ENCODE results near the gene SLC51B.
"Not testable (repeated sequence)": the region's sequence is repeated elsewhere in the genome, so short reads cannot be mapped to it uniquely, and the experiment has no call there.

SLC51B gene

GRCh38 chr15:65089206-65089824 is 44.1 kb downstream of the SLC51B start:
- CTCF ChIA-PET, result interaction anchor here (0.8 kb wide), 1 partner anchor 12 kb away, joined by 3 read pairs; no protein-coding TSS in a partner anchor
- TF ChIP-seq ZNF384 (IDR thresholded peaks at IDR 0.05) (no peak), LEF1 (IDR thresholded peaks at IDR 0.05; ENCODE audit: borderline replicate concordance) (no peak), HDGF (IDR thresholded peaks at IDR 0.05; ENCODE audit: borderline replicate concordance) (no peak), SUZ12 (IDR thresholded peaks at IDR 0.05) (no peak), CTBP1 (IDR thresholded peaks at IDR 0.05; ENCODE audit: borderline replicate concordance) (no peak), ARNT (IDR thresholded peaks at IDR 0.05) (no peak), L3MBTL2 (conservative IDR thresholded peaks at IDR 0.05) (no peak), BHLHE40 (IDR thresholded peaks at IDR 0.05; ENCODE audit: borderline replicate concordance) (no peak), ELF4 (IDR thresholded peaks at IDR 0.05) (no peak), SP1 (IDR thresholded peaks at IDR 0.05) (no peak), FOXK2 (IDR thresholded peaks at IDR 0.05) (no peak), FOXM1 (IDR thresholded peaks at IDR 0.05; ENCODE audit: borderline replicate concordance) (no peak), FOXA1 (IDR thresholded peaks at IDR 0.05) (no peak), NFRKB (IDR thresholded peaks at IDR 0.05) (no peak), TARDBP (IDR thresholded peaks at IDR 0.05) (no peak)
- TF ChIP-seq, protein P1, sequence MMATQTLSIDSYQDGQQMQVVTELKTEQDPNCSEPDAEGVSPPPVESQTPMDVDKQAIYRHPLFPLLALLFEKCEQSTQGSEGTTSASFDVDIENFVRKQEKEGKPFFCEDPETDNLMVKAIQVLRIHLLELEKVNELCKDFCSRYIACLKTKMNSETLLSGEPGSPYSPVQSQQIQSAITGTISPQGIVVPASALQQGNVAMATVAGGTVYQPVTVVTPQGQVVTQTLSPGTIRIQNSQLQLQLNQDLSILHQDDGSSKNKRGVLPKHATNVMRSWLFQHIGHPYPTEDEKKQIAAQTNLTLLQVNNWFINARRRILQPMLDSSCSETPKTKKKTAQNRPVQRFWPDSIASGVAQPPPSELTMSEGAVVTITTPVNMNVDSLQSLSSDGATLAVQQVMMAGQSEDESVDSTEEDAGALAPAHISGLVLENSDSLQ (IDR thresholded peaks at IDR 0.05), result no peak
- no peak for DNase-seq (ENCODE audit: extremely low spot score)
- POLR2A ChIA-PET, result no interaction called here

DNA sequence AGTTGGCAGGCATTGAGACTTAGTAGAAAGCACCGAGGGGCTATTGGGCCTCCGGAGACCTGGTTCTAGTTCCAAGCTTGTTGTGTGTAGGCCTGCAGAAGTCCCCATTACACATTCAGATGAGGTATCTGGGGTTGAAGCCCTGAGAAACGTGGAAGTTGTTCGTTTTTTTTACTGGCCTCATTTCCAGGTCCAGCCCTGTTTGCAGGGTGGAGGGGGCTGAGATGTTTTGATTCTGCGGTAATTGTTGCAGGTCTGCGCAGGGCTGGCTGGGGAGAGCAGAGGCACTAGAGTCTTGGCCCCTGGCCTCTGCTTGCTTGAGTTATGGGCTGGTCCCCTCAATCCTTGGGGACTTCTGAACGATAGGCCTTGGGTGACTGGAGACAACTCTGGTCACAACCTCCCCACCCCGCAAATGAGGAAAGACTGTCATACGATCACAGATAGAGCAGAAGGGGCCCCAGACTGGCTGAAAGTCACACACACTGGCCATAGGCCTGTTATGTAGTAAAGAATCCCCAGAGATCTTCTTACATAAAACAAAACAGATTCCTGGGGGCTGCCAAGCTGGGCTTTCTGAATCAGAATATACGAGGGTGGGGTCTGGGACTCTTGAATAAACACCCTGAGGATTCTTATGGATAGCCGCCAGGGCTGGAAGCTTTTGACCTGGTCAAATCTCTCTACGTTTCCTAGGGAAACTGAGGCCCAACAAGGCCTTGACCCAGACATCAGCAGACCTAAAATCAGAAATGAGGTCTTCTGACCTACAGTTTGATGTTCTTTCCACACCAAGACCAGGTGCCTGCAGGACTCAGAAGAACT is 47.0 kb downstream of the SLC51B start:
- no peak for TF ChIP-seq HDGF (IDR thresholded peaks at IDR 0.05; ENCODE audit: borderline replicate concordance)
- TF ChIP-seq FOXK2 (IDR thresholded peaks at IDR 0.05), result no peak
- TF ChIP-seq NFRKB (IDR thresholded peaks at IDR 0.05), result no peak
- no peak for TF ChIP-seq CTBP1 (IDR thresholded peaks at IDR 0.05; ENCODE audit: borderline replicate concordance)
- TF ChIP-seq LEF1 (IDR thresholded peaks at IDR 0.05; ENCODE audit: borderline replicate concordance), result no peak
- no peak for TF ChIP-seq FOXA1 (IDR thresholded peaks at IDR 0.05)
- no peak for TF ChIP-seq BHLHE40 (IDR thresholded peaks at IDR 0.05; ENCODE audit: borderline replicate concordance)
- TF ChIP-seq, protein P1 (IDR thresholded peaks at IDR 0.05), result no peak
- no peak for TF ChIP-seq FOXM1 (IDR thresholded peaks at IDR 0.05; ENCODE audit: borderline replicate concordance)
- TF ChIP-seq L3MBTL2 (conservative IDR thresholded peaks at IDR 0.05), result no peak
- TF ChIP-seq SP1 (IDR thresholded peaks at IDR 0.05), result no peak
- no peak for TF ChIP-seq ARNT (IDR thresholded peaks at IDR 0.05)
- no peak for TF ChIP-seq SUZ12 (IDR thresholded peaks at IDR 0.05)
- ChIA-PET CTCF (interaction anchor here (0.6 kb wide), 1 partner anchor 112 kb away, joined by 4 read pairs; no protein-coding TSS in a partner anchor), POLR2A (no interaction called here)
- DNase-seq (ENCODE audit: extremely low spot score), result no peak

DNA sequence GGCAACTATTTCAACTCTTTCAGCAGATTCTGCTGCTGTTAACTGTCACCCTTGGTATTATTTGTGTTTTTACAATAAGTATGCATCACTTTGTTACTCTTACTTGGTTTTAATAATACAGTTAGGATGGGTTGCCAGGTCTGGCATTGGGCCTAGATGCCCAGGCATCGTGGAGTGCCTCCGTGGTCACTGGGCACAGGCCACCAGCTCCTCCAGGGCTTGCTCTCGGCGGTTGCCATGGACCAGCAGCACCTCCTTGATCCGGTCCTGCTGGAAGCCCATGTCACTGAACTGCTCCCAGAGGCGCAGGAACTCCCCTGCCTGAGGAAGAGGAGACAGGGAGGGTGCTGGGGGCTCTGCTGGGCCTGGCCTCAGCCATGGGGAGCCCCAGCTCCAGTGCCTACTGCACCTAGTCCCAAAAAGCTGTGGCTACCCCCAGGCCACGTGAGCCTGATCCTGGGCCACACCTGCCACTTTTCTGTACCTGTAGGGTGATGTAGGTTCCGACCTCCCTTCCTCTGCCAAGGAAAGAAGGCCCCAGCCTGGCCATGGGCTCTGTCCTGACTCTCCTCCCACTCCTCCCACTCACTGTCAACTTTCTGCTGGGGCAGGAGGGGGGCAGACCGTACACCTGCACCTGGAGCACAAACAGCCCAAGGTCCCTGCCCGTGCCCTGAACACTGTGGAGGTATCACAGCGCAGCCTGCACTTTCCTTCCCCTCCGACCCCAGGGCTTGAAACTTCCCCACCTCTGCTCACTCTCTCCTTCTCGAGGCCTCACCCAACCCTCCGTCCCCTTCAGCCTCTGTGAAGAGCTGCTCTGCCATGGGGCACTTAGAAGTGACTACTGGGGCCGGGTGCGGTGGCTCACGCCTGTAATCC is 48.0 kb downstream of the SLC51B start:
- CTCF ChIA-PET, result no interaction called here
- TF ChIP-seq FOXA1 (IDR thresholded peaks at IDR 0.05), result no peak
- no peak for TF ChIP-seq NFRKB (IDR thresholded peaks at IDR 0.05)
- no peak for TF ChIP-seq ELF4 (IDR thresholded peaks at IDR 0.05)
- TF ChIP-seq FOXK2 (IDR thresholded peaks at IDR 0.05), result no peak
- TF ChIP-seq, protein P1 (IDR thresholded peaks at IDR 0.05), result no peak
- TF ChIP-seq CTBP1 (IDR thresholded peaks at IDR 0.05; ENCODE audit: borderline replicate concordance), result no peak
- TF ChIP-seq BHLHE40 (IDR thresholded peaks at IDR 0.05; ENCODE audit: borderline replicate concordance), result no peak
- POLR2A ChIA-PET, result no interaction called here
- no peak for DNase-seq (ENCODE audit: extremely low spot score)

GRCh38 chr15:65093793-65094170 is 48.6 kb downstream of the SLC51B start:
- DNase-seq (ENCODE audit: extremely low spot score); CTCF ChIA-PET; POLR2A ChIA-PET: not testable (repeated sequence)

DNA sequence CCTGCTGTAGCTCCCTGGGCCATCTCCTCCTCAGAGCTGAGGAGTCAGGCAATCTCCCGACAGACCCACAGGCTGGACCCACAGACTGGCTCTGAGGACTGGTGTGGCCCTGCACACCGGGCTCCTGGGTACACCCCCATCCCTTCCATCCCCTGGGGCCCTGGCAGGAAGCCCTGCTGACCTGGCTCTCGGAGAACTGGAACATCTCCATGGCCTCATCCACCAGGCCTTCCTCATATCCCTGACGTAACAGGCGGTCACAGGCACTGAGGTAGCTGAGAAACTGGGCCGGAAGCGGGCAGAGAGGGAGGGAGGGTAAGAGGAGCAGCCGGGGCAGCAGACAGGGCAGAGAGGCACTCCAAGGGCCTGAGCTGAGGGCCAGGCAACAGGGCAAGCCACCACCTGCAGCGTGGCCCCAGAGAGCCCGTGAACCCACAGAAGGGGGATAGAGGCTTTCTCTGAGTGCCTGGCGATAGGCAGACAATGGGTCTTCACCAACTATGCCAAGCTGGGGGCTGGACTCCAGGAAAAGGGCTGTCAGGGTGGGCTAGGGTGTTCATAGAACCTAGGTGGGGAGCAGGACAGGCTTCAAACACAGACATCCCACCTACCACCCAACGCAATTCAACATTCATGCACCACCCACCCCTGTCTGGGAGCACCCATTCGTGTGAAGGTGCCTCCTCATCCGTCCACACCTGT is 49.3 kb downstream of the SLC51B start:
- no peak for DNase-seq (ENCODE audit: extremely low spot score)
- no peak for TF ChIP-seq L3MBTL2 (conservative IDR thresholded peaks at IDR 0.05)
- TF ChIP-seq FOXM1 (IDR thresholded peaks at IDR 0.05; ENCODE audit: borderline replicate concordance), result no peak
- no peak for TF ChIP-seq SP1 (IDR thresholded peaks at IDR 0.05)
- TF ChIP-seq LEF1 (IDR thresholded peaks at IDR 0.05; ENCODE audit: borderline replicate concordance), result no peak
- TF ChIP-seq TARDBP (IDR thresholded peaks at IDR 0.05), result no peak
- TF ChIP-seq, protein P1 (IDR thresholded peaks at IDR 0.05), result no peak
- no peak for TF ChIP-seq NFRKB (IDR thresholded peaks at IDR 0.05)
- no peak for TF ChIP-seq FOXK2 (IDR thresholded peaks at IDR 0.05)
- no peak for TF ChIP-seq BHLHE40 (IDR thresholded peaks at IDR 0.05; ENCODE audit: borderline replicate concordance)
- no peak for TF ChIP-seq ZNF384 (IDR thresholded peaks at IDR 0.05)
- no peak for TF ChIP-seq HDGF (IDR thresholded peaks at IDR 0.05; ENCODE audit: borderline replicate concordance)
- CTCF ChIA-PET, result no interaction called here
- POLR2A ChIA-PET, result no interaction called here

Measured in HEK293T (cell line).